Esophagus squamous epithelium (tissue), 5 donors: ENCODE results near the gene MARVELD1. TPM values are rescaled to one million over a fixed set of nuclear protein-coding genes. Genes with fewer than 3 reads are reported as not detected.

Source experiments
- DNase-seq: peaks from one replicate; lab custom pipeline; 2025; lab: John Stamatoyannopoulos, UW
- H3K27ac ChIP-seq, 4 donors: fragments of 200-600 bp; sonication (generic); one replicate each; pipeline ENCODE4 v1.5.1; 2016 to 2019; ENCODE audit warnings: mild to moderate bottlenecking in 1 of 4
- H3K27me3 ChIP-seq, 4 donors: fragments of 200-600 bp; sonication (generic); 1 replicate in 3 of 4; 2 replicates in 1 of 4; pipeline versions ENCODE4 v1.5.1 to v1.6.0; 2017 to 2021; ENCODE audit warnings: antibody characterized with exemption in 1 of 4
- H3K36me3 ChIP-seq, 3 donors: fragments of 200-600 bp; sonication (generic); one replicate each; pipeline ENCODE4 v1.5.1; 2016 to 2019
- H3K4me1 ChIP-seq, 3 donors: fragments of 200-600 bp; sonication (generic); one replicate each; pipeline ENCODE4 v1.5.1; 2017 to 2019
- H3K4me3 ChIP-seq, 4 donors: fragments of 200-600 bp; sonication (generic); 1 replicate in 3 of 4; 2 replicates in 1 of 4; pipeline ENCODE4 v1.5.1; 2016 to 2019; ENCODE audit warnings: mild to moderate bottlenecking in 2 of 4, moderate library complexity in 1 of 4
- H3K9me3 ChIP-seq, 3 donors: fragments of 200-600 bp; sonication (generic); one replicate each; pipeline ENCODE4 v1.5.1; 2016 to 2019
- CTCF ChIP-seq, 6 experiments: fragments of 450-650 bp in 4 of 6; fragments of 200-600 bp in 2 of 6; sonication (generic) in 2 of 6; IDR thresholded peaks; one replicate each; pipeline ENCODE4 v1.5.1; 2016 to 2019; ENCODE audit warnings: antibody characterized with exemption in 6 of 6, mild to moderate bottlenecking in 4 of 6, moderate library complexity in 4 of 6
- POLR2A ChIP-seq, 4 donors: fragments of 450-650 bp; IDR thresholded peaks; one replicate each; pipeline ENCODE4 v1.6.1; 2017; ENCODE audit warnings: antibody characterized with exemption in 4 of 4, mild to moderate bottlenecking in 4 of 4, moderate library complexity in 3 of 4
- WGBS, 2 donors: methylation state at CpG; one replicate each; pipeline ENCODE4 v1.1.5; 2018; 5-methylcytosine and 5-hydroxymethylcytosine counted together
- intact Hi-C: fragments of 100-400 bp; cut with DNase I; formaldehyde crosslinking; loops from one replicate; pipeline ENCODE4 v1.15.0; 2022
- total RNA-seq, 4 donors: library from RNA; depleted of rRNA; stranded (reverse); fragments of >200 nt; gene quantifications; one replicate each; pipeline ENCODE4 v1.1.0, GENCODE V29; 2016
- donor health status: DM: yes; HTN: yes; CAD: no.

The MARVELD1 gene
- total RNA-seq, 4 donors from 2014 or later = 4.0 to 20.5 (median 12.3) TPM

GRCh38 chr10:97704341-97704740 lies 9.2 kb upstream of the MARVELD1 start:
- Histone ChIP-seq H3K36me3 (no peaks in the 10 kb centered on the region), H3K27ac (no peak overlapping the region), H3K27me3 (peaks cover 0 to 44% (median 0%) of the 10 kb centered on the region in 4 donors), H3K4me1 (peaks cover 0 to 12% (median 8%) of the 10 kb centered on the region in 3 donors), H3K9me3 (no peaks in the 10 kb centered on the region), H3K4me3 (no peak overlapping the region)
- WGBS, 2 donors = 63 to 67% methylated on average over 1 of the region's 1 CpG
- TF ChIP-seq CTCF (IDR thresholded peaks at IDR 0.05) (no peak), POLR2A (IDR thresholded peaks at IDR 0.05) (no peak)
- DNase-seq = no peak
- intact Hi-C loops = no loop called here

GRCh38 chr10:97705006-97705670 lies 8.4 kb upstream of the MARVELD1 start:
- intact Hi-C loops = no loop called here
- H3K36me3 ChIP-seq = no peaks in the 10 kb centered on the region
- TF ChIP-seq POLR2A (IDR thresholded peaks at IDR 0.05) = no peak
- TF ChIP-seq CTCF (IDR thresholded peaks at IDR 0.05) = no peak
- H3K27me3 ChIP-seq = peaks cover 0 to 52% (median 0%) of the 10 kb centered on the region in 4 donors
- no peak overlapping the region for H3K4me3 ChIP-seq
- no peaks in the 10 kb centered on the region for H3K9me3 ChIP-seq
- no peak for DNase-seq
- 85 to 93% methylated on average over 2 to 3 of the region's 3 CpGs for WGBS, 2 donors
- H3K4me1 ChIP-seq = peaks cover 0 to 14% (median 12%) of the 10 kb centered on the region in 3 donors
- no peak overlapping the region for H3K27ac ChIP-seq

- Histone ChIP-seq H3K36me3 (no peaks in the 10 kb centered on the region), H3K9me3 (no peaks in the 10 kb centered on the region), H3K27me3 (peaks cover 0 to 68% (median 0%) of the 10 kb centered on the region in 4 donors), H3K4me1 (peaks cover 0 to 17% (median 7%) of the 10 kb centered on the region in 3 donors), H3K27ac (peak overlapping the region in 2 of 4 donors; percentile 7 to 24), H3K4me3 (no peak overlapping the region)
- 89 to 90% methylated on average over 7 to 8 of the region's 11 CpGs for WGBS, 2 donors
- TF ChIP-seq CTCF (IDR thresholded peaks at IDR 0.05) (no peak), POLR2A (IDR thresholded peaks at IDR 0.05) (no peak)
- intact Hi-C loops = no loop called here
- no peak for DNase-seq
Observed at GRCh38 chr10:97707134-97707861, 6.2 kb upstream of the MARVELD1 start.

GRCh38 chr10:97708167-97708566 lies 5.4 kb upstream of the MARVELD1 start:
- 56 to 66% methylated on average over 1 to 2 of the region's 2 CpGs for WGBS, 2 donors
- intact Hi-C loops = no loop called here
- H3K27ac ChIP-seq = peak overlapping the region in 2 of 4 donors; percentile 7 to 44

More at GRCh38 chr10:97708167-97708566, 5.4 kb upstream of the MARVELD1 start:
- Histone ChIP-seq H3K4me3 (no peak overlapping the region), H3K4me1 (peaks cover 0 to 25% (median 15%) of the 10 kb centered on the region in 3 donors), H3K9me3 (no peaks in the 10 kb centered on the region), H3K36me3 (no peaks in the 10 kb centered on the region), H3K27me3 (peaks cover 0 to 77% (median 0%) of the 10 kb centered on the region in 4 donors)
- no peak for DNase-seq
- TF ChIP-seq POLR2A (IDR thresholded peaks at IDR 0.05) (no peak), CTCF (IDR thresholded peaks at IDR 0.05) (no peak)
